H1 (cell line): Measurements from ENCODE around the gene PA2G4. TPM values are rescaled to one million over a fixed set of nuclear protein-coding genes. Genes with fewer than 3 reads are reported as not detected.

Source experiments
- CTCF ChIA-PET: fragments of 300-600 bp; sonication (Branson Sonifier 250); formaldehyde crosslinking; loops from one replicate; lab custom pipeline; 2021; ENCODE audit not compliant: partially characterized antibody; lab: Charles Lee
- POLR2A ChIA-PET: fragments of 300-600 bp; sonication (Branson Sonifier 250); formaldehyde crosslinking; loops from one replicate; lab custom pipeline; 2021; ENCODE audit warnings: inconsistent platforms; ENCODE audit not compliant: partially characterized antibody; lab: Charles Lee
- DNase-seq, 2 experiments: peaks; one replicate each; pipeline versions ENCODE4 v3.0.0 to v3.0.0-alpha.2; 2010 to 2022; ENCODE audit warnings: low spot score in 2 of 2, low read depth in 1 of 2, mixed read lengths in 1 of 2
- FAIRE-seq: peaks from 2 replicates; lab custom pipeline; 2011; peaks lifted over from hg19 to GRCh38; lab: Jason Lieb, UNC
- H2AFZ ChIP-seq: 2 replicates; pipeline ENCODE4 v1.8.1; 2012; ENCODE audit warnings: low read length, inconsistent platforms
- H2AK5ac ChIP-seq: 2 replicates; pipeline ENCODE4 v1.6.1; 2013; ENCODE audit warnings: low read depth, low read length
- H2BK120ac ChIP-seq: replicated peaks from 2 replicates; pipeline ENCODE3; 2013; ENCODE audit warnings: low read depth, low read length, inconsistent platforms
- H2BK12ac ChIP-seq: 2 replicates; pipeline ENCODE4 v1.6.1; 2013; ENCODE audit warnings: low read depth, low read length
- H2BK15ac ChIP-seq: 2 replicates; pipeline ENCODE4 v1.6.1; 2013; ENCODE audit warnings: low read length
- H2BK20ac ChIP-seq: 2 replicates; pipeline ENCODE4 v1.6.1; 2013; ENCODE audit warnings: low read length
- H2BK5ac ChIP-seq: 2 replicates; pipeline ENCODE4 v1.6.1; 2013; ENCODE audit warnings: low read depth, low read length
- H3K14ac ChIP-seq: 2 replicates; pipeline ENCODE4 v1.6.1; 2013; ENCODE audit warnings: inconsistent platforms; ENCODE audit not compliant: insufficient read length
- H3K18ac ChIP-seq: 2 replicates; pipeline ENCODE4 v1.6.1; 2013; ENCODE audit warnings: low read length; ENCODE audit errors: extremely low read depth
- H3K23ac ChIP-seq: 2 replicates; pipeline ENCODE4 v1.6.1; 2013; ENCODE audit warnings: inconsistent platforms; ENCODE audit not compliant: insufficient read length
- H3K23me2 ChIP-seq: 2 replicates; pipeline ENCODE4 v1.6.1; 2013; ENCODE audit warnings: low read depth, low read length
- H3K27ac ChIP-seq: 2 replicates; pipeline ENCODE4 v1.6.1; 2011; ENCODE audit warnings: low read depth, low read length, inconsistent platforms
- H3K27me3 ChIP-seq, 4 experiments: replicated peaks in 1 of 4; 1 replicate in 1 of 4; 2 replicates in 3 of 4; pipeline versions ENCODE4 v1.6.1 to v1.8.1; 2011 to 2013; ENCODE audit warnings: low read length in 3 of 4, mild to moderate bottlenecking in 3 of 4, inconsistent platforms in 2 of 4, mixed read lengths in 2 of 4, moderate library complexity in 1 of 4; ENCODE audit not compliant: control insufficient read depth in 3 of 4, insufficient read depth in 3 of 4; ENCODE audit errors: extremely low read depth in 1 of 4
- H3K36me3 ChIP-seq, 4 experiments: 2 replicates each; pipeline versions ENCODE4 v1.6.1 to v1.8.1; 2011 to 2013; ENCODE audit warnings: mild to moderate bottlenecking in 4 of 4, low read length in 3 of 4, moderate library complexity in 2 of 4, control low read depth in 1 of 4, inconsistent platforms in 1 of 4; ENCODE audit not compliant: insufficient read depth in 4 of 4, control insufficient read depth in 2 of 4
- H3K4ac ChIP-seq: replicated peaks from 2 replicates; pipeline ENCODE3; 2013; ENCODE audit warnings: low read length, low read depth, mixed read lengths, inconsistent platforms; ENCODE audit not compliant: insufficient read length
- H3K4me1 ChIP-seq, 4 experiments: replicated peaks in 1 of 4; 1 replicate in 1 of 4; 2 replicates in 3 of 4; pipeline versions ENCODE4 v1.6.1 to v1.8.1; 2011 to 2013; ENCODE audit warnings: low read length in 3 of 4, inconsistent platforms in 2 of 4, mixed read lengths in 1 of 4; ENCODE audit not compliant: insufficient read depth in 4 of 4, control insufficient read depth in 3 of 4
- H3K4me2 ChIP-seq, 2 experiments: 2 replicates each; pipeline versions ENCODE4 v1.6.1 to v1.8.1; 2011 to 2013; ENCODE audit warnings: low read depth in 2 of 2, low read length in 2 of 2, control low read depth in 1 of 2, inconsistent platforms in 1 of 2, mild to moderate bottlenecking in 1 of 2; ENCODE audit not compliant: insufficient read depth in 1 of 2
- H3K4me3 ChIP-seq, 4 experiments: fragments of 200-600, 300-600 bp in 1 of 4; sonication (generic), shearing (Covaris generic), sonication (Bioruptor Twin) in 1 of 4; 2 replicates each; pipeline versions ENCODE4 v1.5.1 to v1.8.1; 2011 to 2016; ENCODE audit warnings: low read length in 4 of 4, low read depth in 3 of 4, control low read depth in 2 of 4, inconsistent platforms in 2 of 4, mild to moderate bottlenecking in 2 of 4, mixed read lengths in 1 of 4, moderate library complexity in 1 of 4; ENCODE audit not compliant: insufficient read depth in 2 of 4; ENCODE audit errors: extremely low read depth in 1 of 4
- H3K56ac ChIP-seq: replicated peaks from 2 replicates; pipeline ENCODE3; 2013; ENCODE audit warnings: low read depth, mild to moderate bottlenecking, mixed read lengths, low read length, inconsistent platforms; ENCODE audit not compliant: insufficient read length
- H3K79me1 ChIP-seq: 2 replicates; pipeline ENCODE4 v1.6.1; 2013; ENCODE audit warnings: low read depth, low read length, control low read depth
- H3K79me2 ChIP-seq, 2 experiments: 2 replicates each; pipeline versions ENCODE4 v1.6.1 to v1.8.1; 2012 to 2013; ENCODE audit warnings: low read length in 2 of 2, mild to moderate bottlenecking in 2 of 2, inconsistent platforms in 1 of 2; ENCODE audit not compliant: insufficient read depth in 2 of 2, control insufficient read depth in 1 of 2
- H3K9ac ChIP-seq, 4 experiments: replicated peaks in 1 of 4; 1 replicate in 1 of 4; 2 replicates in 3 of 4; pipeline versions ENCODE4 v1.6.1 to v1.8.1; 2011 to 2013; ENCODE audit warnings: low read depth in 3 of 4, low read length in 3 of 4, control low read depth in 2 of 4, mild to moderate bottlenecking in 2 of 4, moderate library complexity in 2 of 4, inconsistent platforms in 1 of 4; ENCODE audit errors: extremely low read depth in 1 of 4
- H3K9me3 ChIP-seq, 2 experiments: 2 replicates each; pipeline versions ENCODE4 v1.6.1 to v1.8.1; 2012 to 2013; ENCODE audit warnings: mild to moderate bottlenecking in 2 of 2, moderate library complexity in 2 of 2, control low read depth in 1 of 2, inconsistent platforms in 1 of 2, low read depth in 1 of 2, low read length in 1 of 2, mixed read lengths in 1 of 2; ENCODE audit not compliant: insufficient read depth in 2 of 2
- H4K20me1 ChIP-seq, 2 experiments: replicated peaks in 1 of 2; 2 replicates each; pipeline versions ENCODE3 to v1.8.1; 2011 to 2013; ENCODE audit warnings: inconsistent platforms in 2 of 2, low read length in 2 of 2, mild to moderate bottlenecking in 1 of 2; ENCODE audit not compliant: insufficient read depth in 2 of 2, control insufficient read depth in 1 of 2
- H4K5ac ChIP-seq: 2 replicates; pipeline ENCODE4 v1.6.1; 2013; ENCODE audit warnings: low read length, low read depth, mixed read lengths, inconsistent platforms; ENCODE audit not compliant: insufficient read length
- H4K8ac ChIP-seq: 2 replicates; pipeline ENCODE4 v1.8.0; 2013; ENCODE audit warnings: mild to moderate bottlenecking, moderate library complexity, low read length, inconsistent platforms; ENCODE audit not compliant: insufficient read depth; ENCODE audit errors: extremely low read depth
- H4K91ac ChIP-seq: replicated peaks from 2 replicates; pipeline ENCODE3; 2013; ENCODE audit warnings: low read length, mixed read lengths, inconsistent platforms; ENCODE audit not compliant: insufficient read length
- ASH2L ChIP-seq: fragments of 200-600, 300-600 bp; sonication (generic); IDR thresholded peaks from one replicate; pipeline ENCODE4 v1.7.1; 2017; ENCODE audit warnings: low read length
- ATF2 ChIP-seq: IDR thresholded peaks from 2 replicates; pipeline ENCODE4 v1.6.1; 2012; ENCODE audit warnings: low read length, inconsistent platforms
- BACH1 ChIP-seq: IDR thresholded peaks from 2 replicates; pipeline ENCODE4 v1.6.1; 2012; ENCODE audit warnings: low read length, improper control_type of control experiment
- CHD2 ChIP-seq: IDR thresholded peaks from 2 replicates; pipeline ENCODE4 v1.6.1; 2012; ENCODE audit warnings: low read length, improper control_type of control experiment
- KDM1A ChIP-seq: fragments of 200-600, 300-600 bp; sonication (generic); IDR thresholded peaks from 2 replicates; pipeline ENCODE4 v1.7.1; 2016; ENCODE audit warnings: mild to moderate bottlenecking, low read length, borderline replicate concordance
- MAX ChIP-seq: IDR thresholded peaks from 2 replicates; pipeline ENCODE4 v1.6.1; 2012; ENCODE audit warnings: inconsistent platforms
- NRF1 ChIP-seq: IDR thresholded peaks from 2 replicates; pipeline ENCODE4 v1.6.1; 2011; ENCODE audit warnings: mild to moderate bottlenecking, low read depth, low read length, improper control_type of control experiment
- POLR2AphosphoS5 ChIP-seq: IDR thresholded peaks from 2 replicates; pipeline ENCODE4 v1.6.1; 2011; ENCODE audit warnings: low read depth, low read length
- SRF ChIP-seq: IDR thresholded peaks from 2 replicates; pipeline ENCODE4 v1.6.1; 2011; ENCODE audit warnings: mild to moderate bottlenecking, low read depth, low read length, moderate library complexity
- ZNF274 ChIP-seq: IDR thresholded peaks from 2 replicates; pipeline ENCODE4 v1.7.0; 2012; ENCODE audit warnings: low read length, borderline replicate concordance; ENCODE audit errors: extremely low read depth
- WGBS, 2 experiments: shearing (Covaris generic) in 1 of 2; methylation state at CpG; one replicate each; pipeline versions ENCODE4 v1.1.6 to v1.1.7; 2013 to 2015; ENCODE audit warnings: low lambda C conversion rate in 2 of 2, mixed read lengths in 2 of 2, inconsistent platforms in 1 of 2, low coverage in 1 of 2, missing lambda C conversion rate in 1 of 2; ENCODE audit not compliant: insufficient replicate concordance in 2 of 2, insufficient coverage in 1 of 2, insufficient read length in 1 of 2; ENCODE audit errors: extremely low coverage in 1 of 2, missing lambda C conversion rate in 1 of 2; 5-methylcytosine and 5-hydroxymethylcytosine counted together
- polyA plus RNA-seq, 7 experiments: library from polyadenylated mRNA; depleted of rRNA in 3 of 7; stranded (reverse) in 5 of 7; unstranded in 2 of 7; fragments of >200 nt in 5 of 7; fragments of 200-250 nt in 2 of 7; gene quantifications; 1 replicate in 5 of 7; 2 replicates in 1 of 7; 4 replicates in 1 of 7; pipeline versions ENCODE4 v1.2.1 to v1.2.3, GENCODE V29; 2011 to 2013; ENCODE audit warnings: missing spikeins in 2 of 7, mixed read lengths in 2 of 7
- total RNA-seq: library from RNA; stranded (reverse); fragmentation: NEBNext Ultra II Directional; extraction: Animal tissue kit (Norgen Biotek cat#: 25700); gene quantifications from 2 replicates; pipeline ENCODE4 v1.2.1, GENCODE V29; 2021

Gene PA2G4
- total and polyA plus RNA-seq, 2 of the 8 experiments (the other 6 are each of a cell fraction or from before 2014, with no cell fraction given) = 159 to 242 TPM

DNA sequence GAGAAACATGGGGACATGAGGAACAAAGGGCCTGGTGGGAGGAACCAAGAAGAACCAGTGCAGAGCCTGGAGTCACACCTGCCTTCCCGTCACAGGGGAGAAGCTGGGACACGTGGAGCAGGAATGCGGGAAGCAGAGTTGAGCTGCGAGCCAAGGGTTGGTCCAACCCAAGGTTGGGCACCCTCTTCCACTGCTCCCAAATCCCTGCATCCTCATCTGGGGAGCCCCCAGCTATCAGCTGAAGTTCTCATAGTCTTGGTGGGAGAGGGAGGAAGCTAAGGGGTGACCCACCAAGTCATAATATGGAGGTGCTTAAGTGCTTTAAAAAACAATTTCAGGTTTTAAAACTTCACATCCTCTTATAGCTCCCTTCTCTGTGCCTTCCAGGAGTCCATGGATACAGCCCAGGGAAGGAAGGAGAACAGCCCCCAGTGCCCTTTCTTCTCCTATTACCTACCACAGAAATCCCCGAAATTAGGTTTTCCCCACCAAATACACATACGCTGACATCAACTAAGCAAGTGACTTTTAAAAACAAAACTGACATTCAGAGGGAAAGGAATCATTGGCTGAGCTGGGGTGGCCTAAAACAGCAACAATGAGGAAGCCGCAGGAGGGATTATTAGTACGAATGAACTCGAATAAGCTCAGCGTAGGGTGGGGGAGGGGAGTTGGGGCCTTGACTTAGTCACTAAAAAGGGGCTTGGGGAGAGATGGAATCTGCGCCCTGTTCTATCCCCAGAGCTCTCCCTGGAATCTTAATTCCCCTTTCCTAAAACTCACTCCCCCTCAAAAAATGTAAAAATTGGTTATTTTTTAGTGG is 58.3 kb downstream of the PA2G4 start:
- Histone ChIP-seq H3K79me1 (peaks cover 3% of the 10 kb centered on the region; the same call in 1 of the 2 replicates), H2BK12ac (no peak overlapping the region), H3K4me2 (no peak overlapping the region; a peak in 1 of 4 replicates), H3K14ac (no peak overlapping the region), H3K79me2 (peaks cover 3 to 25% of the 10 kb centered on the region in 2 experiments), H3K36me3 (peaks cover 34 to 76% (median 59%) of the 10 kb centered on the region in 4 experiments), H4K8ac (no peak overlapping the region), H3K23ac (no peak overlapping the region), H2BK15ac (no peak overlapping the region), H4K5ac (no peak overlapping the region), H3K23me2 (peaks cover 15% of the 10 kb centered on the region), H3K18ac (no peak overlapping the region), H3K27me3 (no peaks in the 10 kb centered on the region), H2AK5ac (no peak overlapping the region), H4K91ac (no peak overlapping the region), H4K20me1 (peaks cover 11 to 23% of the 10 kb centered on the region in 2 experiments), H3K9ac (no peak overlapping the region; a peak in 1 of 7 replicates), H3K9me3 (no peaks in the 10 kb centered on the region), H3K4me1 (peaks cover 3 to 28% (median 16%) of the 10 kb centered on the region in 4 experiments), H3K56ac (no peak overlapping the region), H2BK120ac (no peak overlapping the region), H2AFZ (no peak overlapping the region), H3K27ac (no peak overlapping the region), H2BK5ac (peak overlapping the region; percentile 63; the same call in 1 of the 2 replicates), H2BK20ac (no peak overlapping the region), H3K4ac (no peak overlapping the region), H3K4me3 (no peak overlapping the region)
- WGBS, 2 experiments = 84% methylated on average over 11 of the region's 11 CpGs; no CpG with 5 or more reads in 1 of the 2 experiments
- CTCF ChIA-PET = interaction anchor here (0.7 to 6.8 kb wide), 14 partner anchors 11 to 1019 kb away, joined by 3 to 47 read pairs (median 4); partner anchors contain the start of genes COQ10A, ESYT1, MYL6B and RNF41
- FAIRE-seq (no peak), DNase-seq (no peak)
- POLR2A ChIA-PET = interaction anchor here (0.7 to 15.6 kb wide), 22 partner anchors 9 to 237 kb away, joined by 3 to 656 read pairs (median 4); partner anchors contain the start of genes CNPY2, ERBB3, PA2G4 and RNF41
- TF ChIP-seq SRF = no peak
- no peak for TF ChIP-seq NRF1
- no peak for TF ChIP-seq BACH1
- 0 out of 2 replicates have a peak, but pooled peaks have one; percentile 29 for TF ChIP-seq MAX
- TF ChIP-seq KDM1A = no peak
- TF ChIP-seq POLR2AphosphoS5 = peak; percentile 89
- TF ChIP-seq ASH2L = peak; percentile 7
- TF ChIP-seq ATF2 = peak; percentile 16; the same call in 1 of the 2 replicates
- no peak for TF ChIP-seq ZNF274
- no peak for TF ChIP-seq CHD2
